ENCODE measurements around the gene ELAVL1.

DNA sequence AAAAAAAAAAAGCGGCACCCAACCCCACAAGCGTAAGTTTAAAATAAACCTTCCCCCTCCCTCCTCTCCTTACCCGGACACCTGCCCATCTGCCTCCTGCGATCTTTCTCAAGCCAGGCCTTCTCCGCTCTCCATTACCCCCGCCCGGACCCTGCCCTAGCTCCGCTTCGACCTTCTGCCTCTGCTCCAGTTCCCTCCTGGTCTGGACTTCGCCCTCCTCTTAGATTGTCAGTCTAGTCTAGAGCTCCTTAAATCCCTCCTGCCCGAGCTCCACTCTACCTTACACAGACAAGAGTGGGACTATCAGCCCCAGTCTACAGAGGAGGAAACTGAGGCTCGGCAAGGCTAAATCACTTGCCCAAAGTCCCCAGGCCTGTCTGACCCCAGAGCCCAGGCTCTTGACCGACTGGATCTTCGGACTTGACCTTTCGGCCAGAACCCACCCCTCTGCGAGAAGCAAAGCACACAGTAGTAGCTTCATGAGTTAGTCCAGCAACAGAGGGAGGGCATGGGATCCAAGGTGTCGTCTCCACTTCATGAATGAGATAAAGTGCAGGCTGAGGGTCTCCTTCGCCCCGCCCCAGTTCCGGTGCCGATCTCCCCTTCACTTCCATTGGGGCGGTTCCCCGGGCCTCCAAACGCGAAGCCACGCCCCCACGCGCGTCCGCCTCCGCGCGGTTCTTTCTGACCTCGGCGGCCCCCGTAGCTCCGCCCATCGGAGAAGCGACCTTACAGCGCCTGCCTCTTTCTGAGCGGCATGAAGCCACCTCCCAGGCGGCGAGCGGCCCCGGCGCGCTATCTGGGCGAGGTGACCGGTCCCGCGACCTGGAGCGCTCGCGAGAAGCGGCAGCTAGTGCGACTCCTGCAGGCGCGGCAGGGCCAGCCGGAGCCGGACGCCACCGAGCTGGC, 85.6 kb downstream of the ELAVL1 start, which contains the start of gene SNAPC2:
- TF ChIP-seq, protein P1, sequence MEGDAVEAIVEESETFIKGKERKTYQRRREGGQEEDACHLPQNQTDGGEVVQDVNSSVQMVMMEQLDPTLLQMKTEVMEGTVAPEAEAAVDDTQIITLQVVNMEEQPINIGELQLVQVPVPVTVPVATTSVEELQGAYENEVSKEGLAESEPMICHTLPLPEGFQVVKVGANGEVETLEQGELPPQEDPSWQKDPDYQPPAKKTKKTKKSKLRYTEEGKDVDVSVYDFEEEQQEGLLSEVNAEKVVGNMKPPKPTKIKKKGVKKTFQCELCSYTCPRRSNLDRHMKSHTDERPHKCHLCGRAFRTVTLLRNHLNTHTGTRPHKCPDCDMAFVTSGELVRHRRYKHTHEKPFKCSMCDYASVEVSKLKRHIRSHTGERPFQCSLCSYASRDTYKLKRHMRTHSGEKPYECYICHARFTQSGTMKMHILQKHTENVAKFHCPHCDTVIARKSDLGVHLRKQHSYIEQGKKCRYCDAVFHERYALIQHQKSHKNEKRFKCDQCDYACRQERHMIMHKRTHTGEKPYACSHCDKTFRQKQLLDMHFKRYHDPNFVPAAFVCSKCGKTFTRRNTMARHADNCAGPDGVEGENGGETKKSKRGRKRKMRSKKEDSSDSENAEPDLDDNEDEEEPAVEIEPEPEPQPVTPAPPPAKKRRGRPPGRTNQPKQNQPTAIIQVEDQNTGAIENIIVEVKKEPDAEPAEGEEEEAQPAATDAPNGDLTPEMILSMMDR (conservative IDR thresholded peaks at IDR 0.05; ENCODE audit: low read length): no peak
- TF ChIP-seq EZH2phosphoT487 (IDR thresholded peaks at IDR 0.05; ENCODE audit: borderline replicate concordance, low read depth, low read length): no peak
